Keratinocyte (primary cell): Measurements from ENCODE around the gene RARS2.

Source experiments
- EZH2 ChIP-seq: IDR thresholded peaks from one replicate; pipeline ENCODE4 v1.6.1; 2012; ENCODE audit warnings: inconsistent platforms, mild to moderate bottlenecking, low read length, moderate library complexity
- TF ChIP-seq, protein P1 (sequence below), 3 experiments: IDR thresholded peaks in 1 of 3; conservative IDR thresholded peaks in 1 of 3; optimal IDR thresholded peaks in 1 of 3; 2 replicates in 2 of 3; 3 replicates in 1 of 3; pipeline versions ENCODE3 to v1.5.1; 2011; ENCODE audit warnings: low read length in 3 of 3, mild to moderate bottlenecking in 3 of 3, moderate library complexity in 2 of 3, control low read depth in 1 of 3, inconsistent platforms in 1 of 3; ENCODE audit not compliant: insufficient read depth in 2 of 3; ENCODE audit errors: extremely low read depth in 1 of 3

GRCh38 chr6:87483929-87484328 is 105.9 kb downstream of the RARS2 start:
- TF ChIP-seq, protein P1, sequence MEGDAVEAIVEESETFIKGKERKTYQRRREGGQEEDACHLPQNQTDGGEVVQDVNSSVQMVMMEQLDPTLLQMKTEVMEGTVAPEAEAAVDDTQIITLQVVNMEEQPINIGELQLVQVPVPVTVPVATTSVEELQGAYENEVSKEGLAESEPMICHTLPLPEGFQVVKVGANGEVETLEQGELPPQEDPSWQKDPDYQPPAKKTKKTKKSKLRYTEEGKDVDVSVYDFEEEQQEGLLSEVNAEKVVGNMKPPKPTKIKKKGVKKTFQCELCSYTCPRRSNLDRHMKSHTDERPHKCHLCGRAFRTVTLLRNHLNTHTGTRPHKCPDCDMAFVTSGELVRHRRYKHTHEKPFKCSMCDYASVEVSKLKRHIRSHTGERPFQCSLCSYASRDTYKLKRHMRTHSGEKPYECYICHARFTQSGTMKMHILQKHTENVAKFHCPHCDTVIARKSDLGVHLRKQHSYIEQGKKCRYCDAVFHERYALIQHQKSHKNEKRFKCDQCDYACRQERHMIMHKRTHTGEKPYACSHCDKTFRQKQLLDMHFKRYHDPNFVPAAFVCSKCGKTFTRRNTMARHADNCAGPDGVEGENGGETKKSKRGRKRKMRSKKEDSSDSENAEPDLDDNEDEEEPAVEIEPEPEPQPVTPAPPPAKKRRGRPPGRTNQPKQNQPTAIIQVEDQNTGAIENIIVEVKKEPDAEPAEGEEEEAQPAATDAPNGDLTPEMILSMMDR (optimal IDR thresholded peaks at IDR 0.05 in 1 of 3, IDR thresholded peaks at IDR 0.05 in 1 of 3, conservative IDR thresholded peaks at IDR 0.05 in 1 of 3; ENCODE audit: extremely low read depth in 1 of 3, insufficient read depth in 2 of 3, low read length in 3 of 3), result no peak
- TF ChIP-seq EZH2, result no peak
